HFF-Myc (cell line): Measurements from ENCODE around the gene ANKRD53.

Experiments used
- DNase-seq: peaks from one replicate; pipeline ENCODE4 v3.0.0-alpha.2; 2011; ENCODE audit warnings: low read depth; ENCODE audit errors: extremely low read depth
- H3K4me3 ChIP-seq: replicated peaks from 2 replicates; pipeline ENCODE4 v1.5.1; 2011; ENCODE audit warnings: low read depth, mild to moderate bottlenecking, control low read depth, low read length
- TF ChIP-seq, protein P1 (sequence below): IDR thresholded peaks from 2 replicates; pipeline ENCODE4 v1.5.1; 2012; ENCODE audit warnings: mild to moderate bottlenecking, low read depth, low read length, control low read depth; ENCODE audit errors: missing control alignments

Gene ANKRD53

DNA sequence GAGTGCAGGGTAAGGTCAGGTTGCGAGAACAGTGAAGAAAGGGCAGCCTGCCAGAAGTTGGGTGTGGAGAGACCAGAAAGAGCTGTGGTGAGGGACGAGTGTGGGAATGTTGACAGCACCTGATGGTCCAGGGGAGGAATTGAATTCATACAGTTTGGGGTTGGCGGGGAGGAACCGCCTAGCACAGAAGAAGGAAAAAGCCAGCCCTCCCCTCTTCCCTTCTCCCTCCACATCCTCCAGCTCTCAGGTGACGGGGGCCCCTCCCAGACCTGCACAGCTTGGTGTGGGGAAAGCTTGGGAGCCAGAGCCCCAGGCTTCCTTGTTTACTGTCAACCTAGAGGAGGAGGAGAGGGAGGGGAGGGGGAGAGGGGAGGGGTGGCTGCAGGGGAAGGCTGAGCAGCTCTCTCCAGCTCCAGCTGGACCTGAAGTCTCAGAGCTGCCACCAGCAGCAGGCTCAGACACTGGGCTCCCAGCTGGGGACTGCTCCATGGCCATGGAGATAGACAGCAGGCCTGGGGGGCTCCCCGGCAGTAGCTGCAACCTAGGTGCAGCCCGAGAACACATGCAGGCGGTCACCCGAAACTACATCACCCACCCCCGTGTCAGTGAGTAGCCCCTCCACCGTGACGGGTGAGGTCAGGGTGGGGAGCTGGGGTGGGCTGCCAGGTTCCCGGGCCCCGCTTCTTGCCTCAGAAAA is 42.8 kb upstream of the ANKRD53 start, which contains the start of gene ATP6V1B1:
TSS of gene ATP6V1B1 (plus strand) at position 433 of the 697 bp plus-strand sequence. CDS start at position 488, 55 bp downstream.
- no peak within 1 kb of the TSS for H3K4me3 ChIP-seq
- TF ChIP-seq, protein P1, sequence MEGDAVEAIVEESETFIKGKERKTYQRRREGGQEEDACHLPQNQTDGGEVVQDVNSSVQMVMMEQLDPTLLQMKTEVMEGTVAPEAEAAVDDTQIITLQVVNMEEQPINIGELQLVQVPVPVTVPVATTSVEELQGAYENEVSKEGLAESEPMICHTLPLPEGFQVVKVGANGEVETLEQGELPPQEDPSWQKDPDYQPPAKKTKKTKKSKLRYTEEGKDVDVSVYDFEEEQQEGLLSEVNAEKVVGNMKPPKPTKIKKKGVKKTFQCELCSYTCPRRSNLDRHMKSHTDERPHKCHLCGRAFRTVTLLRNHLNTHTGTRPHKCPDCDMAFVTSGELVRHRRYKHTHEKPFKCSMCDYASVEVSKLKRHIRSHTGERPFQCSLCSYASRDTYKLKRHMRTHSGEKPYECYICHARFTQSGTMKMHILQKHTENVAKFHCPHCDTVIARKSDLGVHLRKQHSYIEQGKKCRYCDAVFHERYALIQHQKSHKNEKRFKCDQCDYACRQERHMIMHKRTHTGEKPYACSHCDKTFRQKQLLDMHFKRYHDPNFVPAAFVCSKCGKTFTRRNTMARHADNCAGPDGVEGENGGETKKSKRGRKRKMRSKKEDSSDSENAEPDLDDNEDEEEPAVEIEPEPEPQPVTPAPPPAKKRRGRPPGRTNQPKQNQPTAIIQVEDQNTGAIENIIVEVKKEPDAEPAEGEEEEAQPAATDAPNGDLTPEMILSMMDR, result no peak
- DNase-seq, result no peak

DNA sequence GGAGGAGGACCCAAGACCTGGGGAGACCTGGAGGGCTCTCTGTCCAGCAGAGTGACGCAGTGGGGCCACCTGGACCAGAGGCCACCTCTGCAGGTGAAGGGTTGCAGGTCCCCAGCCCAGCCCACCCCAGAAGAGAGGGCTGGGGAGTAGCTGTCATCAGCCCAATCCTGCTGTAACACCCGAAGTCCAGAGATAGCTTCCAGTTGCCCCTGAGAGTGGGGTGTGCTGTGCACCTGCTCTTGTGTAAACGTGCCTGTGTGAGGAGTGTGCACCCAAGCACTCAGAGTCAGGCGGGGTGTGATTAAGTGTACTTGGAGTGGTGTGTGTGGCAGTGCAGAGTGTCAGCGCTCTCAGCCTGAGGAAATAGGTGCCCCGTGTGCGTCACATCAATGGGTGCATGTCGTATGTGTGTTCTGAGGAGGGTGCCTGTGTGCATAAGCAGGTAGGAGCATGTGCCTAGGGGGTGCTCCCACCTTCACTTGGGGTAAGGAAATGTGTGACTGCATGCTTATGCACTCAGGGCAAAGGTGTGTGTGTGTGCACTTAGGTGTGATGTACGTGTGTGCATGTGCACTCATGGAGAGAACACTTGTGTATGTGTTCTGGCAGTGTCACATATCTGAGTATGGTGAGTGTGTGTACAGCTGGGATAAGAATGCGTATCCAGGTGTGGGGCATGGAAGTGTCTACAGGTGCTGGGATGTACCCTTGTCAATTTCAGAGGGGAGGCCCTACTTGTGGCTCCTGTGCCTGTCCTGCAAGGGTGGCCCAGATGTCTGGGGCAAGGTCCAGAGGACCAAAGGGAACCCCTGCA is 42.1 kb upstream of the ANKRD53 start:
- DNase-seq, result no peak
- TF ChIP-seq, protein P1, result no peak
- no peak overlapping the region for H3K4me3 ChIP-seq

DNA sequence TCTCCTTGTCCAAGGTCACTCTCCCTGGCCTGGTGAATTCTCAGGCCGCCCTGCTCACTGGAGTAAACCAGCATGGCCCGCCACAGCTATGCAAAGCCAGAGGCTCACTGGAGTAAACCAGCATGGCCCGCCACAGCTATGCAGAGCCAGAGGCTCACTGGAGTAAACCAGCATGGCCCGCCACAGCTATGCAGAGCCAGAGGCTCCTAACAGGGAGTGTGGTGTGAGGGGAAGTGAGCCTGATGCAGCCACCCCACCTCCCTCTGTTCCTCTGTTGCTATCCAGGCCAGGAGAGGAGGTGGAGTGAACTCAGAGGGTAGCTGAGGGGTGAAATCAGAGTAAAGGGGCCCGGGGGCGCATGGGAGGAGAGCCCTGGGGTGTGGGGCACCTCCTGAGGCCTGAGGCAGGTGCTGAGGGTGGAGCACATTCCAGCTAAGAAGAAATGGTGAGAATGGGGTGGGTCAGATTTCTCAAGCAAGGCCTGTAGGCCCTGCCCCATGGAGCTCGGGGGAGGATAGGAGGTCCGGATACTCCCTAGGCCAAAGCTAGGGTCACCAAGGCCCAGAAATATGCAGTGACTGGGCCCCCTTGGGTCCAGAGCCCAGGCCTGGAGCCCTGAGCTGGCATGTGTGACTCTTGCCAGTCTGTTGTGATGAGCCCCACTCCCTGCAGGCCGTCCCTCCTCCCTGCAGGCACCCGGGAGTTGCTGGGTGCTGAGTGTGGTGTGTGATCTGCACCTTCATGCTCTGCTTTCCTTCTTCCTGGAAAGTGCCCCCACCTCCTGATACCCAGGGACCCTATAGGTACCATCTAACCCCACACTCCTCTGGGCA is 41.2 kb upstream of the ANKRD53 start:
- no peak overlapping the region for H3K4me3 ChIP-seq
- no peak for DNase-seq
- TF ChIP-seq, protein P1, result no peak

- no peak overlapping the region for H3K4me3 ChIP-seq
- no peak for DNase-seq
- TF ChIP-seq, protein P1, result no peak
Observed at GRCh38 chr2:70937866-70938585, 40.4 kb upstream of the ANKRD53 start.

DNA sequence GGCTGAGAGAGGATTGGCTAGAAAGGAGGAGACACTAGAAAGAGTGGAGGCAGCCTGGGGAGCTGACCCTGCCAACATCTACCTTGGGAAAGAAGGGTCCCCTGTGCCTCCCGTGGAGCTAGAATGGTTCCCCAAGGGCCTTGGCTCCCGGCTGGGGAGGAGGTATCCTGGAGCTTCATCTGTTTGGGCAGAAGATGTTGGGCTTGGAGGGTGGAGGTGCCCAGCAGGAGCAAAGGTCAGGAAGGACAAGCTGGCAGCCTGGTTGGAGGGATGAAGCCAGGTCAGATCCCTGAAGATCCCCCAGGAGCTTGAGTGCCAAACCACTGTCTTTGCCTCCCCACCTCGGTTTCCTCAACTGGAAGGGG is 39.9 kb upstream of the ANKRD53 start:
- DNase-seq, result no peak
- no peak overlapping the region for H3K4me3 ChIP-seq
- TF ChIP-seq, protein P1, result no peak

DNA sequence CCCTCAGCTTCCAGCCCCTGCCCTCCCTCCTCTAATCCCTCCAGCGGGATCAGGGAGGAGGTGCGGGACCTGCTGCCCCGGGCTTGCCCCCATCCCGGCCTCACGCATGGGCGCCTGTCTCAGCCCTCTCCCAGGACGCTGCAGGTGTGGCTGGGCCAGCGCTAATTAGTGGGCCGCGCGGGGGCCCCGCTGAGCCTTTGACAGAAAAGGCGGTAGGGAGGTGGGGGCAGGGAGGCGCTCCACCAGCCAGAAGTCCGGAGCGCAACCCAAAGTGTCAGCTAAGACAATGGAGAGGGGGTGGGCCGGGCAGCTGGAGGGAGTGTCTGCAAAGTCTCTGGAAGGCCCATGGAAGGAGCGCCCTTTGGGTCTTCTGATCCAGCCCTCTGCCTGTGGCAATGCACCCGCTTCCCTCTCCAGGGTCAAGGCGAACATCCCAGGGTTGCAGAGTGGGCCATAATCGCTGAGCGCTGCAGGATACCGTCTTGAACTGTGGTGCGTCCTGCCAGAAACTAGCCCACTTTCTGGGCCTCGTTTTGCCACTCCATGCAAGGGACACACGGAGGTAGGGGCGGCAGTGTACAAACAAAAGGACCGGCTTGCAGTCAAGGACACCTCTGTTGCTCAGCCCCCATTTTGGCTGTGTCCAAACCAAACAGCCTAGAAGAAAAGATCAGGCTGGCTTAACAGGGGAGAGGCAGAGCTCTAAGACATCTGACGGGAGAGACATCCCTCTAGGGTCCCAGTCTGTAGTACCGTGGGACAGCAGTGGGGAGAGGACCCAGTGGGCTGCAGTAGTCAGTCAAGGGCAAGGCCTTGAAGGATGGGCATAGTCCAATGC is 39.2 kb upstream of the ANKRD53 start:
- H3K4me3 ChIP-seq, result no peak overlapping the region
- TF ChIP-seq, protein P1, result no peak
- no peak for DNase-seq
